H1 (cell line): ENCODE data around the gene ARMC9. TPM values are rescaled to one million over a fixed set of nuclear protein-coding genes. Genes with fewer than 3 reads are reported as not detected.

ENCODE experiments used
- CHD7 ChIP-seq: fragments of 300-600 bp; sonication (generic); IDR thresholded peaks from 2 replicates; pipeline ENCODE4 v1.7.1; 2012; ENCODE audit warnings: low read length, moderate library complexity, mild to moderate bottlenecking, inconsistent platforms; ENCODE audit not compliant: insufficient replicate concordance
- CTBP2 ChIP-seq: IDR thresholded peaks from 2 replicates; pipeline ENCODE4 v1.7.0; 2011; ENCODE audit warnings: borderline replicate concordance, mild to moderate bottlenecking, moderate library complexity, mixed read lengths, low read length; ENCODE audit not compliant: insufficient read depth, insufficient read length
- SP1 ChIP-seq: IDR thresholded peaks from 2 replicates; pipeline ENCODE4 v1.6.1; 2011; ENCODE audit warnings: low read depth, low read length
- polyA plus RNA-seq, 7 experiments: library from polyadenylated mRNA; depleted of rRNA in 3 of 7; stranded (reverse) in 5 of 7; unstranded in 2 of 7; fragments of >200 nt in 5 of 7; fragments of 200-250 nt in 2 of 7; gene quantifications; 1 replicate in 5 of 7; 2 replicates in 1 of 7; 4 replicates in 1 of 7; pipeline versions ENCODE4 v1.2.1 to v1.2.3, GENCODE V29; 2011 to 2013; ENCODE audit warnings: missing spikeins in 2 of 7, mixed read lengths in 2 of 7
- total RNA-seq: library from RNA; stranded (reverse); fragmentation: NEBNext Ultra II Directional; extraction: Animal tissue kit (Norgen Biotek cat#: 25700); gene quantifications from 2 replicates; pipeline ENCODE4 v1.2.1, GENCODE V29; 2021

ARMC9 gene
- total and polyA plus RNA-seq, 2 of the 8 experiments (the other 6 are each of a cell fraction or from before 2014, with no cell fraction given): 23.2 to 36.1 TPM

- TF ChIP-seq CHD7: no peak
- no peak for TF ChIP-seq SP1
- TF ChIP-seq CTBP2: no peak
Observed at GRCh38 chr2:231174211-231174651, 24.2 kb upstream of the ARMC9 start (continued).
